Measurements from ENCODE around the gene PRPSAP1. TPM values are rescaled to one million over a fixed set of nuclear protein-coding genes. Genes with fewer than 3 reads are reported as not detected.
A peak's percentile ranks its signal among the peaks of the same experiment; 100 is the strongest.

Gene PRPSAP1
- total RNA-seq, 6 experiments from 2014 or later: 39.3 to 55.6 (median 45.1) TPM

DNA sequence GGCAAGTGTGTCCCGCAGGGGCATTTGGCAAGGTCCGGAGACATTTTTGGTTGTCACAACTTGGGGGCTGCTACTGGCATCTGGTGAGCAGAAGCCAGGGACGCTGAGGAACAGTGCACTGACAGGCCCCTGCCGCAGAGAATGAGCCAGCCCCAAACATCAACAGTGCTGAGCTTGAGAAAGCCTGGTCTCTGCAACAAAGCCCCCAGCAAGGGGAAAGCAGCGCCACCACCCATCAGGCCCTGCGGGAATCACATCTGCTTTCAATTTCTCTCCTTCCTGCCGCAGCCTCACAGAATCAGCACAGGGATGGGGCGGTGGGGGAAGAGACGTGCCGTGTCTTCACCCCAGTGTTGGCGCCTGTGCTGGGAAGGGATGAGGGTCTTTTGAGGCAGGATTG, 14.8 kb upstream of the PRPSAP1 start:
- Histone ChIP-seq H3K27me3 (no peaks in the 10 kb centered on the region), H3K27ac (no peak overlapping the region), H3K36me3 (no peaks in the 10 kb centered on the region), H3K4me3 (no peak overlapping the region), H3K9me3 (no peaks in the 10 kb centered on the region), H3K4me1 (no peaks in the 10 kb centered on the region)
- no CpG with 5 or more reads among the region's 11 CpGs for WGBS (ENCODE audit: insufficient coverage, low coverage, low lambda C conversion rate, missing lambda C conversion rate)
- DNase-seq (no peak), ATAC-seq (no peak)
- no peak for TF ChIP-seq POLR2A (IDR thresholded peaks at IDR 0.05)
- TF ChIP-seq, protein P1, sequence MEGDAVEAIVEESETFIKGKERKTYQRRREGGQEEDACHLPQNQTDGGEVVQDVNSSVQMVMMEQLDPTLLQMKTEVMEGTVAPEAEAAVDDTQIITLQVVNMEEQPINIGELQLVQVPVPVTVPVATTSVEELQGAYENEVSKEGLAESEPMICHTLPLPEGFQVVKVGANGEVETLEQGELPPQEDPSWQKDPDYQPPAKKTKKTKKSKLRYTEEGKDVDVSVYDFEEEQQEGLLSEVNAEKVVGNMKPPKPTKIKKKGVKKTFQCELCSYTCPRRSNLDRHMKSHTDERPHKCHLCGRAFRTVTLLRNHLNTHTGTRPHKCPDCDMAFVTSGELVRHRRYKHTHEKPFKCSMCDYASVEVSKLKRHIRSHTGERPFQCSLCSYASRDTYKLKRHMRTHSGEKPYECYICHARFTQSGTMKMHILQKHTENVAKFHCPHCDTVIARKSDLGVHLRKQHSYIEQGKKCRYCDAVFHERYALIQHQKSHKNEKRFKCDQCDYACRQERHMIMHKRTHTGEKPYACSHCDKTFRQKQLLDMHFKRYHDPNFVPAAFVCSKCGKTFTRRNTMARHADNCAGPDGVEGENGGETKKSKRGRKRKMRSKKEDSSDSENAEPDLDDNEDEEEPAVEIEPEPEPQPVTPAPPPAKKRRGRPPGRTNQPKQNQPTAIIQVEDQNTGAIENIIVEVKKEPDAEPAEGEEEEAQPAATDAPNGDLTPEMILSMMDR (IDR thresholded peaks at IDR 0.05): no peak
- intact Hi-C loops (cut with DNase I): no loop called here

GRCh38 chr17:76367642-76368041, 13.9 kb upstream of the PRPSAP1 start:
- ATAC-seq (no peak), DNase-seq (no peak)
- Histone ChIP-seq H3K27me3 (no peaks in the 10 kb centered on the region), H3K9me3 (no peaks in the 10 kb centered on the region), H3K4me3 (no peak overlapping the region), H3K27ac (no peak overlapping the region), H3K4me1 (no peaks in the 10 kb centered on the region), H3K36me3 (no peaks in the 10 kb centered on the region)
- TF ChIP-seq, protein P1 (IDR thresholded peaks at IDR 0.05): no peak
- TF ChIP-seq POLR2A (IDR thresholded peaks at IDR 0.05): no peak
- intact Hi-C loops (cut with DNase I): no loop called here
- WGBS (ENCODE audit: insufficient coverage, low coverage, low lambda C conversion rate, missing lambda C conversion rate): no CpG with 5 or more reads among the region's 6 CpGs

- no peak for ATAC-seq
- Histone ChIP-seq H3K9me3 (no peaks in the 10 kb centered on the region), H3K36me3 (no peaks in the 10 kb centered on the region), H3K4me3 (no peak overlapping the region), H3K4me1 (no peaks in the 10 kb centered on the region), H3K27ac (no peak overlapping the region), H3K27me3 (no peaks in the 10 kb centered on the region)
- TF ChIP-seq, protein P1 (IDR thresholded peaks at IDR 0.05): no peak
- TF ChIP-seq POLR2A (IDR thresholded peaks at IDR 0.05): no peak
- intact Hi-C loops (cut with DNase I): no loop called here
- no peak for DNase-seq
- WGBS (ENCODE audit: insufficient coverage, low coverage, low lambda C conversion rate, missing lambda C conversion rate): no CpG with 5 or more reads among the region's 3 CpGs
Observed at GRCh38 chr17:76366247-76366646, 12.5 kb upstream of the PRPSAP1 start.

- DNase-seq (no peak), ATAC-seq (peak; percentile 29 to 69 (median 58))
- Histone ChIP-seq H3K27ac (no peak overlapping the region), H3K9me3 (no peaks in the 10 kb centered on the region), H3K36me3 (no peaks in the 10 kb centered on the region), H3K4me1 (no peaks in the 10 kb centered on the region), H3K27me3 (no peaks in the 10 kb centered on the region), H3K4me3 (no peak overlapping the region)
- intact Hi-C loops (cut with DNase I): no loop called here
- TF ChIP-seq, protein P1 (IDR thresholded peaks at IDR 0.05): peak in 3 of 4 donors; percentile 43 to 48 (median 43)
- no peak for TF ChIP-seq POLR2A (IDR thresholded peaks at IDR 0.05)
- WGBS (ENCODE audit: insufficient coverage, low coverage, low lambda C conversion rate, missing lambda C conversion rate): 31% methylated on average over 6 of the region's 12 CpGs
Observed at GRCh38 chr17:76365256-76365903, 11.7 kb upstream of the PRPSAP1 start.
